Activated T-cell treated with anti-CD3 and anti-CD28 coated beads for 48 hours (primary cell): ENCODE measurements around the gene IGSF21.

ENCODE experiments used
- DNase-seq: peaks from one replicate; pipeline ENCODE4 v3.0.0-alpha.2; 2020; ENCODE audit warnings: low read depth

IGSF21 gene

GRCh38 chr1:18299441-18300338 is 192.1 kb downstream of the IGSF21 start:
- peak; percentile 2 for DNase-seq

GRCh38 chr1:18300376-18300775 is 192.8 kb downstream of the IGSF21 start:
- no peak for DNase-seq

DNA sequence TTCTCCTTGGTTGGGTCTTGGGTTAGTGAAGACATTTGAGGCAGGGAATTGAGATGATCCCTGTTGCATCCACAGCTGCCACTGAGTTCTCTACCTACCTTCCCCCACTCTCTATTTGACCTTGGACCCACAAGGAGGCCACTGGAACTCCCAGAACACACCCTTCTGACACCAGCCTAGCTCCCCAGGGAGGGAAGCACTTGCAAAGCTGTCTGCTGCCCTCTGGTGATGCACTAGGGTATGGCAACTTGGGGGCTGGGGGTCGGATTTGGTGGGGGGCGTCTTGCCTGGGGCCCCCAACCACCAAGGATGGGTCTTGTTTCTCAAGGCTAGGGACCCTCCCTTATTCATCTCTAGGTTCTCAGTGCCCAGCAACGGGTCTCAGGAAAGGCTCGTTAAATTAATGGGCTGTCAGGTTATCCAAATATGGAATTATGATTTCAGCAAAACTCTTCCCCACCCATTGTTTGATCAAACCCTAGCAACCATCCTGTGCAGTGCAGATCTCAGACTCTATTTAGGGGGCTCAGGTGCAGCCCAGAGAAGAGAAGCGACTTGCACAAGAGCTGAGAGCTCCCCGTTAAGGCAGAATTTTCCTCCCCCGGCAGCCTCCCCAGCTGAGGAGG is 195.3 kb downstream of the IGSF21 start:
- peak; percentile 7 for DNase-seq

DNA sequence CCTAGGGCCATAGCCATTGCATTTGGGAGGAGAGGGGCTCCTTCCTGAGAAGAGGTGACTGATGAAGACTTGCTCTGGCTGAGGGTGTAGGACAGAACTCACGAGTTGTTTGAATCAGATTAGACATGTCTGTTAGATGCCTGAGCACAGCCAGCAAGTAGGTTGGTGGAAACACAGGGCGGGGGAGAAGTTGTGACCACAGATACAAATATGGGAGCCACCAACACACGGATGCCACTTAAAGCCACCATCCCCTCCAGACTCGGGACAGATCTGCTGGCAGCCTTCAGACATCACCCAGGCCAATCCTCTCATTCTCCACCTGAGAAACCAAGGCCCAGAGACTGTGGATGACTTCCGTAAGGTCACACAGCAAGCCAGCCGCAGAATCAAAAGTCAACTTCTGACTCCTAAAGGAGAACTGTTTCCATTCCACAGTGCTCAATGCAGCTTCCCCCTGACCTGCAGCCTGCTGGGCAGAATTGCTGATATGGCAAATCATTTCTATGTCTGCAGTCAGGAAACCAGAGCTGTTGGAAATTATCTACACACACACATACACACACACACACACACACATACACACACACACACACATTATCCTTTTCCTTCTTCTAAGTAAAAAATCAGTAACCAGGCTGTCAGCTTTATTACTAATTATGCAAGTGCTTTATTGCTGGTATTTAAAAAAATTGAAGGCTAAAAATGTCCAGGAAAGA is 196.7 kb downstream of the IGSF21 start:
- no peak for DNase-seq

DNA sequence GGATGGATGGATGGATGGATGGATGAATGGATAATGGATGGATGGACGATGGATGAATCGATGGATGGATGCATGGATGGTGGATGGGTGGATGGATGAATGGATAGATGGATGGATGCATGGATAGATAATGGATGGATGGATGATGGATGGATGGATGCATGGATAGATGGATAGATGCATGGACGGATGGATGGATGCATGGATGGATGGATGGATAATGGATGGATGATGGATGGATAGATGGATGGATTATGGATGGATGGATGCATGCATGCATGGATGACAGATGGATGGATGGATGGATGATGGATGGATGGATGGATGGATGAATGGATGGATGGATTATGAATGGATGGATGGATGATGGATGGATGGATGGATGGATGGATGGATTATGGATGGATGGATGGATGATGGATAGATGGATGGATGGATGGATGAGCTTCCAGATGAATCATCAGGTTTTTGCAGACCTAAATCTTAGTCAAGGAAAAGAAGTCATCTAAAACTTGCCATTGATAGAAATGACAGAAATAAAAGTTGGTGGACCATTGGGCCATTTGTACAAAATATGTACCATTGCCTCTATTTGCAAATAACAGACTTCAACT is 197.7 kb downstream of the IGSF21 start:
- DNase-seq: no peak

DNA sequence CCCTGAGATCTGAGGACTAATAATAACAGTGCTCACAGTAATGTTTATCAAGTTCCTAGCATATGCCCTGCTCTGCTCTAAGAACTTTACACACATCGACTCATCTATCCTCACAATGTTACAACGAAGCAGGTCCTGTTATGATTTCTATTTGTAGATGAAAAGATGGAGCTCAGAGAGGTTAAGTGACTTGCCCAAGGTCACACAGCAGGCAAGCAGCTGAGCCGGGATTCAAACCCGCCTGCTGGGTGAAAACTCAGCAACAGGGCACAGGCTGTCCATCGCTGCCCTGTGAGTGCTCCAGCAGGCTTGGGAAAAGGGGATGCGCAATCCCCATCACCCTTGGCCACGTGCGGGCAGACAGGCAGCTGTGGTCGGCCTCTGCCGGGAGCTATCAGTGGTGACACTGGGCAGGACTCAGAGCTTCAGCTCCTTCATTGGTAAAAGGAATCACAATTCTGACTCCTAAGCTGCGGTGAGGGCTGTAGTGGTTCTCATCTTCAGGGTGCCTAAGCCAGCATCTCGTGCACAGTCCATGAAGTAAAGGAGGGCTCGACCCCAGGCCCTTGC is 199.8 kb downstream of the IGSF21 start:
- no peak for DNase-seq

GRCh38 chr1:18309552-18310155 is 202.1 kb downstream of the IGSF21 start:
- DNase-seq: no peak

- no peak for DNase-seq
Measured at GRCh38 chr1:18312961-18313360, 205.4 kb downstream of the IGSF21 start.

DNA sequence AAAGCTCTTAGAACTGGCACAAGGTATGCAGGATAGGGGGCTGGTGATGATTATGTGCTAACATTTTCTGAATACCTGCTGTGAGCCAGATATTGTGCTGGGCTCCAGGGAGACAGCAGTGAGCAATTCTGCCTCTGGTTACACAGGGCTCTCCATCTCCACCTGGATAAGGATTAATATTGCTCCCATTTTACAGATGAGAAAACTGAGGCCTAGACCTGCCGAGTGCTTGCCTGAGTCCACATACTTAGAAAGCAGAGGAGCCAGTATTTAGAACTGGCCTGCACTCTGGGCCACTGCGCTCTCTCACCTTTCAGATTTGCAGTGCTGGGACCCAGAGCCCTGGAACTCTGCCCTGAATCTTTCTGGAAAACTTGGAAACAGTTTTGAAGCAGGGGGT is 205.9 kb downstream of the IGSF21 start:
- no peak for DNase-seq

GRCh38 chr1:18314399-18314798 is 206.8 kb downstream of the IGSF21 start:
- DNase-seq: no peak

GRCh38 chr1:18315449-18315848 is 207.9 kb downstream of the IGSF21 start:
- DNase-seq: no peak

DNA sequence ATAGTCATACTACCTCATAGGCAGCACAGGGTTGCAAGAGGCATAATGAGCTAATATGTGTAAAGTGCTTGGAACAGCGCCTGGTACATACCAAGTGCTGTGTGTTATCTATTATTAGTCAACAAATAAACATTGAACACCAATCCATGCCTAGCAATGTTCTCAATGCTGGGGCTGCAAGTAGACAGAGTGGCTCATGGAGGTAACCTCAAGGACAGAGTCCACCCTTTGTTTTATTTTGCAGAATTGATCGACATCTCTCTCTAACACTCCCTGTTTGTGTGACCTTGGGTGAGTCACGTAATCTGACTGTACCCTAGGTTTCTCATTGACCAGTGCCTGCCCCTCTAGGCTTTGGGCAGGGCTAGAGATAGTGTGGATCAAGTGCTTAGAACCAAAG is 209.2 kb downstream of the IGSF21 start:
- no peak for DNase-seq

GRCh38 chr1:18319099-18319498 is 211.5 kb downstream of the IGSF21 start:
- DNase-seq: no peak

- DNase-seq: no peak
Measured at GRCh38 chr1:18320051-18320450, 212.5 kb downstream of the IGSF21 start.

DNA sequence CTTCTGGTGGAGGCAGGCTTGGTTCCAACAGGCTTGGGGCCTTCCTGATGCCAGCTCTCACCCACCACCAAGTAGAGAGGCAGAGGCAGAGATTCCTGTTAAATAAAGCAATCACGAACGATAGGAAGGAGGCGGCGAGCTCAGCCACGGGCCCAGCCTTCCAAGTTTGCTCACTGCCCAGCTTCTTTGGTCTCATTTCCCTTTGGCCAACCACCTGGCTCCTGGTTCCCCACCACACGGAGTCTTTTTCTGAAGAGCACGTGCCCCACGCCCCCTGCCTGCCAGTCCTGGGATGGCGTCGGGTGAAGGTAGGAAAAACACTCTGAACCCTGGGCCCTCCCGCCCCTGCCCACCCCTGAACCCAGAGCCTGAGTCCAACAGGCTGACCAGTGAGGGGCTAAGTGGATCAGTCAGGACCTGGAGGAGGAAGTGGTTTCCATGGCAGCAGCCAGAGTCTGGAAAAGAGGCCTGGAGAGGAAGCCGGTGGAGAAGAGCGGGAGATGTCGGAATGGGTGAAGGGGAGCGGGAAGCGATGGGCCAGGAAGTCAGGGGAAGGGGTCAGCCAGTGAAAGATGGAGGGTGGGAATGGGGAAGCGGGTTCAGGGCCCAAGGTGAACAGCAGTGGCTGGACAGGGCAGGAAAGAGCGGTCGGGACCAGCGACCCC is 214.9 kb downstream of the IGSF21 start:
- peak; percentile 1 for DNase-seq

DNA sequence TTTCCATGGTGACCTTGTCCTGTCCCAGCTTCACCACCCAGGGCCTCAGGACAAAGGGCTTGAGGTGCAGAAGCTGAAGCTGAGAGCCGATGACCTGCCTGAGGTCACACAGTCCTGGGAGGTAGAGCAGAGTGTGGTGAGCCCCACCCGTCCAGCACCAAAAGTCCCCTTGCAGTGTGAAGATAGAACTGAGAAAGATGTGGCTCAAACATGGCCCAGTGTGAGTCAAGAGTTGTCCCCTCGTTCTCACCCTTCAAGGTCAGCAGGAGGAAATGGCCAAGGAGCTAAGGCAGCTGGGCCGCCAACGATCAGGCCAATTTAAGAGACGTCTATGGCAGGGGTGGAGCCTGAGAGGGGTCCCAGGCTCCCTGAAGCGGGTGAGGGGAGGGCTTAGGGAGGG is 215.7 kb downstream of the IGSF21 start:
- no peak for DNase-seq

- DNase-seq: no peak
Measured at GRCh38 chr1:18324246-18324645, 216.6 kb downstream of the IGSF21 start.

GRCh38 chr1:18325136-18325535 is 217.5 kb downstream of the IGSF21 start:
- DNase-seq: no peak

- DNase-seq: no peak
Measured at GRCh38 chr1:18326211-18326897, 218.8 kb downstream of the IGSF21 start.

DNA sequence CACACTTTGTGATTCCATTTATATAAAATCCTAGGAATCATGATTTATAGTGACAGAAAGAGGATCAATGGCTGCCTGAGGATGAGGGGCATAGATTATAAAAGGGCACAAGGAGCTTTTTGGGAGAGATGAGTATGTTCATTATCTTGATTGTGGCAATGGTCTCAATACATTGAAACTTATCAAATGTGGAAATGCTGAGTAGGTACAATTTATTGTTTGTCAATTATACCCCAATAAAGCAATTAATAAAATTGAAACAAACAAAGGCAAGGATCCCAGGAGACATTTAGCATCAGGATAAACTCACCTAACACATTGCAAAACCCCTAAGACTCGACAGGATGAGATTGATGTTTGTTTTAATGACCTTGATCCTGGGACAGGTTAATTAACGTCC is 220.1 kb downstream of the IGSF21 start:
- no peak for DNase-seq

DNA sequence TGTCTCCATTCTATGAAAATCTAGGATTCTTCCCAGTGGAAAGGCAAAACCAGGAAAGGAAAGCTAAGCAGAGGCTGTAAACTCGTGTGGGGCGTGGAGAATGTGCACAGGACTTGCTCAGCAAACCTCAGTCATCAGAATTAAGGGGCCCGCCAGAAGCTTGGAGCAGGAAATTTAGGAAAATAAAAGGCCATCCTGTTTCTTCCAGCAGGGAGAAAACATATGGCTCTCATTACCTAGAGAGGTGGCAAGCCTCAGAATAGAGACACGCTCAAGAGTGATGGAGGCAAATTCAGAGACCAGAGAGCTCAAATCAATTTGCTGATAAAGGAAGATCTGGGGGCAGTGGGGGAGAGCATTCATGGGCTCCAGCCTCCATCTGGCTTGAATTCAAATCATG is 221.2 kb downstream of the IGSF21 start:
- no peak for DNase-seq
